ENCODE results near the gene MAP2K1.

The MAP2K1 gene

DNA sequence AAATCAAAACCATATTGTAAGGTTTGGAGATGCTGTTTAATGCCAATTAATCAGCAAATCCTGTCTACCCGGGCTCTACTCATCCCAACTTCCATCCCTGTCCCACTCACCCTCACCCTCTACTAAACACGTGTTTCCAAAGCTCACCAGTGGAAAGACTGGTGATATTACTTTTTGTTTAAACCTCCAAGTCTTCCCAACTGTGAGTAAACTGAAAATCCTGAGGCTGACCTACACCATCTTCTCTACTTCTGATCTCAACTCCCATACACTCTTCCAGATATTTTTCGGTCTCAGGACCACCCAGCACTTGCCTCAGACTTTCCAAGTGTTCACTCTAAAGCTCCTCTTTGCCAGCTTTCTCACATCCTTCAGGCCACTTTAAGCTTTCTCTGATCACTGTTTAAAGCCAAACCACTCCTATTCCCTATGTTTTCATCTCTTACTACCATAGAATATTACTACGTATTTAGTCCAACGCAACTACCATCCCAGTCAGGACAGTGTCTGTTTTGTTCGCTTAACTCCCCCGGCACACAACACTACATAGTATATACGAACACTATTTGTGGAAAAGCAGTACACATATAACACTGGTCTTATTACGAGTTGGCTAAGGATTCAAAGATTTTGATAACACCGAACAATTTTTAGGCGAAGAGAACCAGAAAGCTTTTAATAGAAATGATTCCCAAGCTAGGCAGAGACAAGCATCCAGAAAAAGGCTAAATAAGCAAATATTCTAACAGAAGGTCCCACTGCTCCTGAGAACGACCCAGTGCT lies 117.3 kb downstream of the MAP2K1 start:
- H3K9me3 ChIP-seq (ENCODE audit: insufficient read depth, low read length), result no peaks in the 10 kb centered on the region
- no peaks in the 10 kb centered on the region for H3K4me1 ChIP-seq (ENCODE audit: insufficient read depth, insufficient read length)
- H3K4me3 ChIP-seq (ENCODE audit: insufficient read length, low read depth), result peak overlapping the region; percentile 93
- peaks cover 62% of the 10 kb centered on the region for H3K36me3 ChIP-seq (ENCODE audit: insufficient read depth, insufficient read length, low read length)
- TF ChIP-seq YY1 (IDR thresholded peaks at IDR 0.05; ENCODE audit: insufficient read depth, insufficient read length) (no peak), ZNF274 (IDR thresholded peaks at IDR 0.05; ENCODE audit: low read depth, low read length) (no peak), SUZ12 (IDR thresholded peaks at IDR 0.05; ENCODE audit: extremely low read depth, insufficient read depth, insufficient read length) (no peak)
- no peak for DNase-seq (ENCODE audit: low read depth, low spot score)
- H3K27me3 ChIP-seq (ENCODE audit: insufficient read depth, insufficient read length), result no peaks in the 10 kb centered on the region
- peak overlapping the region; percentile 100 for H3K9ac ChIP-seq (ENCODE audit: insufficient read length, low read depth)

GRCh38 chr15:66504563-66505429 lies 118.1 kb downstream of the MAP2K1 start, which contains the start of the genes RPL4 and ZWILCH:
TSS of gene RPL4 (minus strand) at chr15:66504855. CDS start at chr15:66504790, 65 bp downstream.
TSS of gene ZWILCH (plus strand) at chr15:66505326. CDS start at chr15:66505339, 13 bp downstream.
- Histone ChIP-seq H3K36me3 (ENCODE audit: insufficient read depth, insufficient read length, low read length) (peaks cover 59% of the 10 kb centered on the region), H3K9ac (ENCODE audit: insufficient read length, low read depth) (peak within 1 kb of the TSS; percentile 100), H3K27me3 (ENCODE audit: insufficient read depth, insufficient read length) (no peaks in the 10 kb centered on the region), H3K4me3 (ENCODE audit: insufficient read length, low read depth) (peak within 1 kb of the TSS; percentile 93), H3K4me1 (ENCODE audit: insufficient read depth, insufficient read length) (no peaks in the 10 kb centered on the region), H3K9me3 (ENCODE audit: insufficient read depth, low read length) (no peaks in the 10 kb centered on the region)
- peak; percentile 42 for DNase-seq (ENCODE audit: low read depth, low spot score)
- TF ChIP-seq YY1 (IDR thresholded peaks at IDR 0.05; ENCODE audit: insufficient read depth, insufficient read length) (peak; percentile 77), ZNF274 (IDR thresholded peaks at IDR 0.05; ENCODE audit: low read depth, low read length) (no peak)

GRCh38 chr15:66505430-66505811 lies 118.7 kb downstream of the MAP2K1 start:
- H3K27me3 ChIP-seq (ENCODE audit: insufficient read depth, insufficient read length), result no peaks in the 10 kb centered on the region
- DNase-seq (ENCODE audit: low read depth, low spot score), result no peak
- H3K9me3 ChIP-seq (ENCODE audit: insufficient read depth, low read length), result no peaks in the 10 kb centered on the region
- TF ChIP-seq YY1 (IDR thresholded peaks at IDR 0.05; ENCODE audit: insufficient read depth, insufficient read length) (no peak), ZNF274 (IDR thresholded peaks at IDR 0.05; ENCODE audit: low read depth, low read length) (no peak), SUZ12 (IDR thresholded peaks at IDR 0.05; ENCODE audit: extremely low read depth, insufficient read depth, insufficient read length) (no peak)
- H3K9ac ChIP-seq (ENCODE audit: insufficient read length, low read depth), result peak overlapping the region; percentile 100
- peak overlapping the region; percentile 93 for H3K4me3 ChIP-seq (ENCODE audit: insufficient read length, low read depth)
- H3K36me3 ChIP-seq (ENCODE audit: insufficient read depth, insufficient read length, low read length), result peaks cover 57% of the 10 kb centered on the region
- H3K4me1 ChIP-seq (ENCODE audit: insufficient read depth, insufficient read length), result no peaks in the 10 kb centered on the region

GRCh38 chr15:66505818-66506217 lies 119.1 kb downstream of the MAP2K1 start:
- TF ChIP-seq ZNF274 (IDR thresholded peaks at IDR 0.05; ENCODE audit: low read depth, low read length), result no peak
- no peak for TF ChIP-seq YY1 (IDR thresholded peaks at IDR 0.05; ENCODE audit: insufficient read depth, insufficient read length)
- no peak for TF ChIP-seq SUZ12 (IDR thresholded peaks at IDR 0.05; ENCODE audit: extremely low read depth, insufficient read depth, insufficient read length)
- no peak for DNase-seq (ENCODE audit: low read depth, low spot score)
- H3K27me3 ChIP-seq (ENCODE audit: insufficient read depth, insufficient read length), result no peaks in the 10 kb centered on the region
- peaks cover 57% of the 10 kb centered on the region for H3K36me3 ChIP-seq (ENCODE audit: insufficient read depth, insufficient read length, low read length)
- peak overlapping the region; percentile 93 for H3K4me3 ChIP-seq (ENCODE audit: insufficient read length, low read depth)
- no peaks in the 10 kb centered on the region for H3K4me1 ChIP-seq (ENCODE audit: insufficient read depth, insufficient read length)
- H3K9ac ChIP-seq (ENCODE audit: insufficient read length, low read depth), result peak overlapping the region; percentile 100
- no peaks in the 10 kb centered on the region for H3K9me3 ChIP-seq (ENCODE audit: insufficient read depth, low read length)

- H3K27me3 ChIP-seq (ENCODE audit: insufficient read depth, insufficient read length), result no peaks in the 10 kb centered on the region
- DNase-seq (ENCODE audit: low read depth, low spot score), result no peak
- H3K36me3 ChIP-seq (ENCODE audit: insufficient read depth, insufficient read length, low read length), result peaks cover 56% of the 10 kb centered on the region
These were observed 121.7 kb downstream of the MAP2K1 start for GRCh38 chr15:66508293-66508883.

GRCh38 chr15:66514586-66514985 lies 127.9 kb downstream of the MAP2K1 start:
- H3K4me3 ChIP-seq (ENCODE audit: insufficient read length, low read depth), result no peak overlapping the region
- no peak for DNase-seq (ENCODE audit: low read depth, low spot score)
- no peaks in the 10 kb centered on the region for H3K4me1 ChIP-seq (ENCODE audit: insufficient read depth, insufficient read length)
- no peak for TF ChIP-seq SUZ12 (IDR thresholded peaks at IDR 0.05; ENCODE audit: extremely low read depth, insufficient read depth, insufficient read length)
- TF ChIP-seq YY1 (IDR thresholded peaks at IDR 0.05; ENCODE audit: insufficient read depth, insufficient read length), result no peak
- no peaks in the 10 kb centered on the region for H3K27me3 ChIP-seq (ENCODE audit: insufficient read depth, insufficient read length)
- H3K9ac ChIP-seq (ENCODE audit: insufficient read length, low read depth), result no peak overlapping the region
- H3K36me3 ChIP-seq (ENCODE audit: insufficient read depth, insufficient read length, low read length), result peaks cover 83% of the 10 kb centered on the region
- no peaks in the 10 kb centered on the region for H3K9me3 ChIP-seq (ENCODE audit: insufficient read depth, low read length)

More at GRCh38 chr15:66508293-66508883, 121.7 kb downstream of the MAP2K1 start:
- TF ChIP-seq YY1 (IDR thresholded peaks at IDR 0.05; ENCODE audit: insufficient read depth, insufficient read length), result no peak
- TF ChIP-seq SUZ12 (IDR thresholded peaks at IDR 0.05; ENCODE audit: extremely low read depth, insufficient read depth, insufficient read length), result no peak
- no peak for TF ChIP-seq ZNF274 (IDR thresholded peaks at IDR 0.05; ENCODE audit: low read depth, low read length)
- Histone ChIP-seq H3K9ac (ENCODE audit: insufficient read length, low read depth) (no peak overlapping the region), H3K4me3 (ENCODE audit: insufficient read length, low read depth) (no peak overlapping the region), H3K9me3 (ENCODE audit: insufficient read depth, low read length) (no peaks in the 10 kb centered on the region), H3K4me1 (ENCODE audit: insufficient read depth, insufficient read length) (no peaks in the 10 kb centered on the region)

All from NT2/D1 (cell line).